Measurements from ENCODE around the gene ANKRD17.
"Not testable (repeated sequence)": the region's sequence is repeated elsewhere in the genome, so short reads cannot be mapped to it uniquely, and the experiment has no call there.

Gene ANKRD17

DNA sequence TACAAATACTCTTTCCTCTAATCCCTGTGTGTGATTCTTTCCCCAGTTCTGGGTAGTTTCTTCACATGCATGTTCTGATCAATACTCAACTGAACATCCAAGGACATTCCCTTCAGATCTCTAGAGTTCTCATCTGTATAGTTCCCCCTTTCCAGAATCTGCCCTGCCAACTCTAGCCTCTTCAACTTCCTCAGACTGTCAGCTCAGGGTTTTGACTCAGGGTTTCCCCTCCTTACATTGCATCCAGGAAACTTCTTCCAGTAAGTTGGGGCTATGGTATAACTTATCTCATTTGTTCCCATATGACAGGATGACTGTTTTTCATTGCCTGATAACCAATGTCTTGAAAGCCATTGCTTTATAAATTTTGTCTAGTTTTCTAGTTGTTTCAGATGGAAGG lies 14.2 kb upstream of the ANKRD17 start:
- no peaks in the 10 kb centered on the region for H3K27me3 ChIP-seq (ENCODE audit: control insufficient read depth in 2 of 2, insufficient read depth in 2 of 2, low read length in 2 of 2)
- peaks cover 2 to 4% of the 10 kb centered on the region in 2 donors for H3K4me1 ChIP-seq (ENCODE audit: control insufficient read depth in 2 of 2, insufficient read depth in 2 of 2, low read length in 2 of 2)
- no peaks in the 10 kb centered on the region for H3K9me3 ChIP-seq (ENCODE audit: control insufficient read depth in 2 of 2, low read length in 2 of 2)
- no peak overlapping the region for H3K4me3 ChIP-seq (ENCODE audit: low read length in 2 of 2)
- H3K9ac ChIP-seq (ENCODE audit: low read depth in 1 of 2, low read length in 2 of 2), result no peak overlapping the region
- H3K27ac ChIP-seq (ENCODE audit: low read depth in 2 of 2, low read length in 2 of 2), result no peak overlapping the region
- H3K36me3 ChIP-seq (ENCODE audit: control insufficient read depth in 2 of 2, insufficient read depth in 2 of 2, low read length in 2 of 2), result no peaks in the 10 kb centered on the region

DNA sequence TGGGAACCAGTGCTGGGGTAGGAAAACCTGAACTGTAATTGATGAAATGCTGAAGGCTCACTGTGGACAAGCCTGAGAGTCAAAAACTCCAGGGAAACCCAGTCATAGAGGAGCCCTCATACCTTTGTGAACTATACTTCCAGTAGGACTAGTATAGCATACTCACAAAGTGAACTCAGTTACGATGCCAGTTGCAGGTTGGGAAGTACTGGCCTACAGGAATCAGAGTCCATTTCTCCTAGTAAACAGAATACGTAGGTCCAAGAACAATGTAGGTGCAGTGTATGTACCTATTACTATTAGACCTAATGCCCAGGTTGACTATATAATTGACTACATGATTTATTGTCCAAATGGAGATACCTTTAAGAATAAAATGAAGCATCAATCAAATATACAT lies 8.5 kb upstream of the ANKRD17 start:
- no peaks in the 10 kb centered on the region for H3K36me3 ChIP-seq (ENCODE audit: control insufficient read depth in 2 of 2, insufficient read depth in 2 of 2, low read length in 2 of 2)
- H3K9me3 ChIP-seq (ENCODE audit: control insufficient read depth in 2 of 2, low read length in 2 of 2), result no peaks in the 10 kb centered on the region
- H3K9ac ChIP-seq (ENCODE audit: low read depth in 1 of 2, low read length in 2 of 2), result no peak overlapping the region
- H3K27ac ChIP-seq (ENCODE audit: low read depth in 2 of 2, low read length in 2 of 2), result no peak overlapping the region
- no peaks in the 10 kb centered on the region for H3K4me1 ChIP-seq (ENCODE audit: control insufficient read depth in 2 of 2, insufficient read depth in 2 of 2, low read length in 2 of 2)
- H3K4me3 ChIP-seq (ENCODE audit: low read length in 2 of 2), result no peak overlapping the region
- H3K27me3 ChIP-seq (ENCODE audit: control insufficient read depth in 2 of 2, insufficient read depth in 2 of 2, low read length in 2 of 2), result no peaks in the 10 kb centered on the region

- peak overlapping the region; percentile 94 for H3K9ac ChIP-seq (ENCODE audit: low read depth in 1 of 2, low read length in 2 of 2)
- H3K4me3 ChIP-seq (ENCODE audit: low read length in 2 of 2), result peak overlapping the region; percentile 92 to 99
- H3K27ac ChIP-seq (ENCODE audit: low read depth in 2 of 2, low read length in 2 of 2), result peak overlapping the region; percentile 96 to 97
- peaks cover 8 to 16% of the 10 kb centered on the region in 2 donors for H3K4me1 ChIP-seq (ENCODE audit: control insufficient read depth in 2 of 2, insufficient read depth in 2 of 2, low read length in 2 of 2)
- H3K36me3 ChIP-seq (ENCODE audit: control insufficient read depth in 2 of 2, insufficient read depth in 2 of 2, low read length in 2 of 2), result no peaks in the 10 kb centered on the region
- H3K9me3 ChIP-seq (ENCODE audit: control insufficient read depth in 2 of 2, low read length in 2 of 2), result no peaks in the 10 kb centered on the region
- no peaks in the 10 kb centered on the region for H3K27me3 ChIP-seq (ENCODE audit: control insufficient read depth in 2 of 2, insufficient read depth in 2 of 2, low read length in 2 of 2)
These were observed 1.0 kb upstream of the ANKRD17 start for GRCh38 chr4:73259571-73260090.

DNA sequence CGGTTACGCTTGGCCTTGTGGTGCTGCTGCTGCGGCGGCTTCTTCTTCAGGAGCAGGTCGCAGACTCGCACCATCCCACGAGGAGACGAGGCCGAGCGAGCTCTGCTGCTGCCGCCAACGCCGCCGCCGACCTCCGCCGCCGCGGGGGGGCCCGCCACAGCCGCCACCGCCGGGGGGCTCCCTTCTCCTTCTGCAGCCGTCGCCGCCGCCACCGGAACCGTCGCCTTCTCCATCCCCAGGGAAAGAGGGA lies 237 bp downstream of the ANKRD17 start:
- Histone ChIP-seq H3K27me3 (ENCODE audit: control insufficient read depth in 2 of 2, insufficient read depth in 2 of 2, low read length in 2 of 2) (no peaks in the 10 kb centered on the region), H3K4me3 (ENCODE audit: low read length in 2 of 2) (peak overlapping the region; percentile 92 to 99), H3K27ac (ENCODE audit: low read depth in 2 of 2, low read length in 2 of 2) (peak overlapping the region; percentile 96 to 97), H3K9ac (ENCODE audit: low read depth in 1 of 2, low read length in 2 of 2) (peak overlapping the region; percentile 94), H3K4me1 (ENCODE audit: control insufficient read depth in 2 of 2, insufficient read depth in 2 of 2, low read length in 2 of 2) (peaks cover 8 to 19% of the 10 kb centered on the region in 2 donors), H3K36me3 (ENCODE audit: control insufficient read depth in 2 of 2, insufficient read depth in 2 of 2, low read length in 2 of 2) (no peaks in the 10 kb centered on the region), H3K9me3 (ENCODE audit: control insufficient read depth in 2 of 2, low read length in 2 of 2) (no peaks in the 10 kb centered on the region)

DNA sequence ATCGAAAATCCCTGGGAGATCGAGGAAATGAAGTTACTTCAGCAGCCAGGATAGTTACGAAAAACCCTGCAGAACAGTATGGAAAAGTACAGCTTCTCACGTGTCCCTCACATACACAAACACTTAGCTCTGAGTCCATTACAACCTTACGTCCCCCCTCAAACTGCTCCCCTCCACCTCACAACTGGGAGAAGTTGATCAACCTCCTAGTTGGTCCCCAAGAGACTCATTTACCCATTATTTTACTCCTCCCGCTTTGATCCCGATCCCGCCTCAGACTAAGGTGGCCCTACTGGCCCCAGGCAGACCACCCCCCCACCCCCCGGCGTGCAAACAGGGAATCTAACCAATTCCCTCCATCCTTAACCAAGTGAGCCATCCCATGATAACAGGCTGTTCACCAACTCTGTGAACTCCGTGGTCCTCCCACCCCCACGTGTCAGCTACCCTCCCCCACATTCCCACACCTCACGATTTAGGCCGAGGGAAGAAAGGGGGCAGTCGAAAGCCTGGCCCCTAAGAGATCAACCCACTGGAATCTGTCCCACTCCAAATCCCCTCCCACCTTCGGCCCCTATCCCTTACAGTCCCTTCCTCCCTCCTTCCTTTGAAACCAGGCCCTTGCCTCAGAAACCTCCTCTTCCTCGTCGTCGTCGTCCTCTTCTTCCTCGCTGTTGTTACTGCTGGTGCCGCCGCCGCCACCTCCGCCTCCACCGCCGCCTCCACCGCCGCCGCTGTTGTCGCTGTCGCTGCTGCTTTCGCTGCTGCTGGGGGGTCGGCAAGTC lies 755 bp downstream of the ANKRD17 start:
- Histone ChIP-seq H3K36me3 (ENCODE audit: control insufficient read depth in 2 of 2, insufficient read depth in 2 of 2, low read length in 2 of 2) (peaks cover 2 to 3% of the 10 kb centered on the region in 2 donors), H3K27ac (ENCODE audit: low read depth in 2 of 2, low read length in 2 of 2) (peak overlapping the region; percentile 96 to 97), H3K27me3 (ENCODE audit: control insufficient read depth in 2 of 2, insufficient read depth in 2 of 2, low read length in 2 of 2) (no peaks in the 10 kb centered on the region), H3K4me3 (ENCODE audit: low read length in 2 of 2) (peak overlapping the region; percentile 92 to 99), H3K9me3 (ENCODE audit: control insufficient read depth in 2 of 2, low read length in 2 of 2) (no peaks in the 10 kb centered on the region), H3K9ac (ENCODE audit: low read depth in 1 of 2, low read length in 2 of 2) (peak overlapping the region; percentile 94), H3K4me1 (ENCODE audit: control insufficient read depth in 2 of 2, insufficient read depth in 2 of 2, low read length in 2 of 2) (peaks cover 8 to 19% of the 10 kb centered on the region in 2 donors)

GRCh38 chr4:73257234-73257633 lies 1.4 kb downstream of the ANKRD17 start:
- Histone ChIP-seq H3K4me3 (ENCODE audit: low read length in 2 of 2) (peak overlapping the region; percentile 92 to 99), H3K27me3 (ENCODE audit: control insufficient read depth in 2 of 2, insufficient read depth in 2 of 2, low read length in 2 of 2) (no peaks in the 10 kb centered on the region)

DNA sequence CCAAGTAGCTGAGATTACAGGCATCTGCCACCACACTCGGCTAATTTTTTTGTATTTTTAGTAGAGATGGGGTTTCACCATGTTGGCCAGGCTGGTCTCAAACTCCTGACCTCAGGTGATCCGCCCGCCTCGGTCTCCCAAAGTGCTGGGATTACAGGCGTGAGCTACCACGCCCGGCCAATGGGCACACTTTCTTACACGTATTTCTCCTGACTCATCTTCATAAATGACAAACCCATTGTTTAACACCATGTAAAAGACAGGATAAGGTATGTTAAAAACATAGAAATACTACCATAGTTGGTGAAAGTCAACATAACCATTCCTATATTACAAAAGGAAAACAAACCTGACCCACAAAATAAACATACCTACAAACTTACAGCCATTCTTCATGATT lies 2.8 kb downstream of the ANKRD17 start:
- not testable (repeated sequence) for H3K9me3 ChIP-seq (ENCODE audit: control insufficient read depth in 2 of 2, low read length in 2 of 2); H3K4me3 ChIP-seq (ENCODE audit: low read length in 2 of 2); H3K27me3 ChIP-seq (ENCODE audit: control insufficient read depth in 2 of 2, insufficient read depth in 2 of 2, low read length in 2 of 2); H3K36me3 ChIP-seq (ENCODE audit: control insufficient read depth in 2 of 2, insufficient read depth in 2 of 2, low read length in 2 of 2)
- peak overlapping the region in 1 of 2 donors; percentile 19 for H3K9ac ChIP-seq (ENCODE audit: low read depth in 1 of 2, low read length in 2 of 2)
- peak overlapping the region in 1 of 2 donors; percentile 16 for H3K27ac ChIP-seq (ENCODE audit: low read depth in 2 of 2, low read length in 2 of 2)
- H3K4me1 ChIP-seq (ENCODE audit: control insufficient read depth in 2 of 2, insufficient read depth in 2 of 2, low read length in 2 of 2), result peaks cover 8 to 19% of the 10 kb centered on the region in 2 donors

More at GRCh38 chr4:73257234-73257633, 1.4 kb downstream of the ANKRD17 start:
- H3K9me3 ChIP-seq (ENCODE audit: control insufficient read depth in 2 of 2, low read length in 2 of 2), result no peaks in the 10 kb centered on the region
- H3K4me1 ChIP-seq (ENCODE audit: control insufficient read depth in 2 of 2, insufficient read depth in 2 of 2, low read length in 2 of 2), result peaks cover 8 to 19% of the 10 kb centered on the region in 2 donors
- peaks cover 4% of the 10 kb centered on the region in 2 donors for H3K36me3 ChIP-seq (ENCODE audit: control insufficient read depth in 2 of 2, insufficient read depth in 2 of 2, low read length in 2 of 2)
- peak overlapping the region; percentile 96 to 97 for H3K27ac ChIP-seq (ENCODE audit: low read depth in 2 of 2, low read length in 2 of 2)
- H3K9ac ChIP-seq (ENCODE audit: low read depth in 1 of 2, low read length in 2 of 2), result peak overlapping the region; percentile 94

GRCh38 chr4:73252001-73252400 lies 6.6 kb downstream of the ANKRD17 start:
- Histone ChIP-seq H3K36me3 (ENCODE audit: control insufficient read depth in 2 of 2, insufficient read depth in 2 of 2, low read length in 2 of 2) (peaks cover 4 to 8% of the 10 kb centered on the region in 2 donors), H3K9me3 (ENCODE audit: control insufficient read depth in 2 of 2, low read length in 2 of 2) (no peaks in the 10 kb centered on the region), H3K27me3 (ENCODE audit: control insufficient read depth in 2 of 2, insufficient read depth in 2 of 2, low read length in 2 of 2) (no peaks in the 10 kb centered on the region), H3K4me3 (ENCODE audit: low read length in 2 of 2) (no peak overlapping the region), H3K9ac (ENCODE audit: low read depth in 1 of 2, low read length in 2 of 2) (no peak overlapping the region), H3K27ac (ENCODE audit: low read depth in 2 of 2, low read length in 2 of 2) (no peak overlapping the region), H3K4me1 (ENCODE audit: control insufficient read depth in 2 of 2, insufficient read depth in 2 of 2, low read length in 2 of 2) (peaks cover 0 to 12% of the 10 kb centered on the region in 2 donors)

DNA sequence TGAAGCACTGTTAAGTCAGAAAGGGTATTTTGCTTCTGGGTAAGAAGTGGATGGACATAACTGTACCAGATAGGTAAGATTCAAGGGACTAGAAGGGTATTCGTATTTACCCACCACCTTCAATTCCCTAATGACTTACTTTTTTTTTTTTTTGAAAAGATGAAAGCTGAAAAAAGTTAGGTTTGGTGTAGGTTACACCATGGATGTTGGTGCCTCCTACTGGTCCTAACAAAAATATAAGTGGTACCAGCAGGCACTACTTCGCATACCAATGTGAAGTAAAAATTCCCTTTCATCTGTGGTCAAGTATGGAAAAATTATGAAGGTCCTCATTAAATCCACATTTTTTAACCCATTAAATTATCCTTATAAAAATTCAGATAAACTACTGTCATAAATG lies 7.2 kb downstream of the ANKRD17 start:
- Histone ChIP-seq H3K36me3 (ENCODE audit: control insufficient read depth in 2 of 2, insufficient read depth in 2 of 2, low read length in 2 of 2) (peaks cover 4 to 8% of the 10 kb centered on the region in 2 donors), H3K4me1 (ENCODE audit: control insufficient read depth in 2 of 2, insufficient read depth in 2 of 2, low read length in 2 of 2) (peaks cover 0 to 7% of the 10 kb centered on the region in 2 donors), H3K4me3 (ENCODE audit: low read length in 2 of 2) (no peak overlapping the region), H3K27ac (ENCODE audit: low read depth in 2 of 2, low read length in 2 of 2) (no peak overlapping the region), H3K27me3 (ENCODE audit: control insufficient read depth in 2 of 2, insufficient read depth in 2 of 2, low read length in 2 of 2) (no peaks in the 10 kb centered on the region), H3K9me3 (ENCODE audit: control insufficient read depth in 2 of 2, low read length in 2 of 2) (no peaks in the 10 kb centered on the region), H3K9ac (ENCODE audit: low read depth in 1 of 2, low read length in 2 of 2) (no peak overlapping the region)

DNA sequence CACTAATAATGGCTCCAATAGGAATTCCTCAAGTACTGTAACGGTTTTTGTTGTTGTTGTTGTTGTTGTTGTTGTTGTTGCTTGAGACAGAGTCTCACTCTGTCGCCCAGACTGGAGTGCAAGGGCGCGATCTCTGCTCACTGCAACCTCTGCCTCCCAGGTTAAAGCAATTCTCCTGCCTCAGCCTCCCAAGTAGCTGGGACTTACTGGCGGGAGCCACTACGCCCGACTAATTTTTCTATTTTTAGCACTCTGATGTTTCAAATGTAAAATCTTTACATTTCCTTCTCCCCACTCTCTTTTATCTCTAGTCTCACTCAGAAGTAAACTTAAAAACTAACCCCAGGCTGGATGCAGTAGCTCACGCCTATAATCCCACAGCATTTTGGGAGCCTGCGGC lies 8.0 kb downstream of the ANKRD17 start:
- Histone ChIP-seq H3K4me1 (ENCODE audit: control insufficient read depth in 2 of 2, insufficient read depth in 2 of 2, low read length in 2 of 2) (peaks cover 0 to 9% of the 10 kb centered on the region in 2 donors), H3K27me3 (ENCODE audit: control insufficient read depth in 2 of 2, insufficient read depth in 2 of 2, low read length in 2 of 2) (no peaks in the 10 kb centered on the region), H3K27ac (ENCODE audit: low read depth in 2 of 2, low read length in 2 of 2) (no peak overlapping the region), H3K36me3 (ENCODE audit: control insufficient read depth in 2 of 2, insufficient read depth in 2 of 2, low read length in 2 of 2) (peaks cover 4 to 8% of the 10 kb centered on the region in 2 donors), H3K9me3 (ENCODE audit: control insufficient read depth in 2 of 2, low read length in 2 of 2) (no peaks in the 10 kb centered on the region), H3K9ac (ENCODE audit: low read depth in 1 of 2, low read length in 2 of 2) (no peak overlapping the region), H3K4me3 (ENCODE audit: low read length in 2 of 2) (no peak overlapping the region)
